Measurements from ENCODE around the gene TNP1.

GRCh38 chr2:216819766-216820165 lies 40.1 kb downstream of the TNP1 start:
- no peak for TF ChIP-seq EZH2 (IDR thresholded peaks at IDR 0.05; ENCODE audit: low read length, missing control alignments)
- TF ChIP-seq, protein P1, sequence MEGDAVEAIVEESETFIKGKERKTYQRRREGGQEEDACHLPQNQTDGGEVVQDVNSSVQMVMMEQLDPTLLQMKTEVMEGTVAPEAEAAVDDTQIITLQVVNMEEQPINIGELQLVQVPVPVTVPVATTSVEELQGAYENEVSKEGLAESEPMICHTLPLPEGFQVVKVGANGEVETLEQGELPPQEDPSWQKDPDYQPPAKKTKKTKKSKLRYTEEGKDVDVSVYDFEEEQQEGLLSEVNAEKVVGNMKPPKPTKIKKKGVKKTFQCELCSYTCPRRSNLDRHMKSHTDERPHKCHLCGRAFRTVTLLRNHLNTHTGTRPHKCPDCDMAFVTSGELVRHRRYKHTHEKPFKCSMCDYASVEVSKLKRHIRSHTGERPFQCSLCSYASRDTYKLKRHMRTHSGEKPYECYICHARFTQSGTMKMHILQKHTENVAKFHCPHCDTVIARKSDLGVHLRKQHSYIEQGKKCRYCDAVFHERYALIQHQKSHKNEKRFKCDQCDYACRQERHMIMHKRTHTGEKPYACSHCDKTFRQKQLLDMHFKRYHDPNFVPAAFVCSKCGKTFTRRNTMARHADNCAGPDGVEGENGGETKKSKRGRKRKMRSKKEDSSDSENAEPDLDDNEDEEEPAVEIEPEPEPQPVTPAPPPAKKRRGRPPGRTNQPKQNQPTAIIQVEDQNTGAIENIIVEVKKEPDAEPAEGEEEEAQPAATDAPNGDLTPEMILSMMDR (conservative IDR thresholded peaks at IDR 0.05 in 1 of 2, IDR thresholded peaks at IDR 0.05 in 1 of 2; ENCODE audit: low read depth in 1 of 2, low read length in 2 of 2), result no peak

Measured in fibroblast of lung (primary cell).